Peyer's patch (tissue), 4 donors: Measurements from ENCODE around the gene CLEC4D.

Experiments used
- POLR2A ChIP-seq, 2 donors: fragments of 450-650 bp; IDR thresholded peaks; one replicate each; pipeline ENCODE4 v1.5.1; 2017; ENCODE audit warnings: antibody characterized with exemption in 2 of 2, mild to moderate bottlenecking in 2 of 2, moderate library complexity in 2 of 2
- TF ChIP-seq, protein P1 (sequence below), 6 experiments: fragments of 450-650 bp in 4 of 6; fragments of 200-600 bp in 2 of 6; sonication (generic) in 1 of 6; IDR thresholded peaks; one replicate each; pipeline ENCODE4 v1.5.1; 2017 to 2019; ENCODE audit warnings: antibody characterized with exemption in 6 of 6, mild to moderate bottlenecking in 3 of 6, moderate library complexity in 1 of 6

DNA sequence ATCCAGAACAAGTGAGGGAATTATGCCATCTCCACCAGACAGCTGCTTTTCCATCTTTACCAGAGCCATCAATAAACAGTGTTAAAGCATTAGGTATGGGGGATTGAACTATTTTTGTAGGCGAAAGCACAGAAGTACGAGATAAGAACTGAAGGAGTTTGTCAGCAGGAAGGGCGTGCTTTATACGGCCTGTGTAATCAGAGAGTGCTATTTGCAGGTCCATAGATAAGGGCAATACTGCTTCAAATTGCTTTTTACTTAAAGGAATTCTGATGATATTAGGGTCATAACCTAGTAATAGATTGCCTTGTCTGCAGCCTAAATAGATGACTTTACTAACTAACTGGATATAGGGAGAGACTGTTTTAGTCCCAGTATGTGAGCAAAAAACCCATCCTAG lies 47.7 kb downstream of the CLEC4D start:
- no peak for TF ChIP-seq POLR2A (IDR thresholded peaks at IDR 0.05)
- TF ChIP-seq, protein P1, sequence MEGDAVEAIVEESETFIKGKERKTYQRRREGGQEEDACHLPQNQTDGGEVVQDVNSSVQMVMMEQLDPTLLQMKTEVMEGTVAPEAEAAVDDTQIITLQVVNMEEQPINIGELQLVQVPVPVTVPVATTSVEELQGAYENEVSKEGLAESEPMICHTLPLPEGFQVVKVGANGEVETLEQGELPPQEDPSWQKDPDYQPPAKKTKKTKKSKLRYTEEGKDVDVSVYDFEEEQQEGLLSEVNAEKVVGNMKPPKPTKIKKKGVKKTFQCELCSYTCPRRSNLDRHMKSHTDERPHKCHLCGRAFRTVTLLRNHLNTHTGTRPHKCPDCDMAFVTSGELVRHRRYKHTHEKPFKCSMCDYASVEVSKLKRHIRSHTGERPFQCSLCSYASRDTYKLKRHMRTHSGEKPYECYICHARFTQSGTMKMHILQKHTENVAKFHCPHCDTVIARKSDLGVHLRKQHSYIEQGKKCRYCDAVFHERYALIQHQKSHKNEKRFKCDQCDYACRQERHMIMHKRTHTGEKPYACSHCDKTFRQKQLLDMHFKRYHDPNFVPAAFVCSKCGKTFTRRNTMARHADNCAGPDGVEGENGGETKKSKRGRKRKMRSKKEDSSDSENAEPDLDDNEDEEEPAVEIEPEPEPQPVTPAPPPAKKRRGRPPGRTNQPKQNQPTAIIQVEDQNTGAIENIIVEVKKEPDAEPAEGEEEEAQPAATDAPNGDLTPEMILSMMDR (IDR thresholded peaks at IDR 0.05): no peak
